Smooth muscle cell (in vitro differentiated cells): ENCODE measurements around the gene RPL13. TPM values are rescaled to one million over a fixed set of nuclear protein-coding genes. Genes with fewer than 3 reads are reported as not detected.
A peak's percentile ranks its signal among the peaks of the same experiment; 100 is the strongest.

ENCODE experiments used
- DNase-seq: peaks from one replicate; lab custom pipeline; 2025; ENCODE audit not compliant: unreplicated experiment; lab: John Stamatoyannopoulos, UW
- H2AFZ ChIP-seq: fragments of 200-600 bp; sonication (generic); 2 replicates; pipeline ENCODE4 v1.6.0; 2016; ENCODE audit warnings: antibody characterized with exemption, low read depth, mild to moderate bottlenecking
- H3F3A ChIP-seq: fragments of 200-600 bp; sonication (generic); 2 replicates; pipeline ENCODE4 v1.6.0; 2017; ENCODE audit warnings: antibody characterized with exemption, low read depth
- H3K27ac ChIP-seq: fragments of 200-600 bp; sonication (generic); 2 replicates; pipeline ENCODE4 v1.5.1; 2016; ENCODE audit warnings: low read depth, mild to moderate bottlenecking
- H3K27me3 ChIP-seq: fragments of 200-600 bp; sonication (generic); 2 replicates; pipeline ENCODE4 v1.6.1; 2016; ENCODE audit warnings: low read depth, mild to moderate bottlenecking
- H3K36me3 ChIP-seq: fragments of 200-600 bp; sonication (generic); 2 replicates; pipeline ENCODE4 v1.5.1; 2016; ENCODE audit warnings: low read depth
- H3K4me1 ChIP-seq: fragments of 200-600 bp; sonication (generic); 2 replicates; pipeline ENCODE4 v1.5.1; 2016; ENCODE audit warnings: low read depth
- H3K4me2 ChIP-seq: fragments of 200-600 bp; sonication (generic); 2 replicates; pipeline ENCODE4 v1.6.0; 2016; ENCODE audit warnings: mild to moderate bottlenecking
- H3K4me3 ChIP-seq: fragments of 200-600 bp; sonication (generic); 2 replicates; pipeline ENCODE4 v1.5.1; 2016; ENCODE audit warnings: mild to moderate bottlenecking
- H3K79me2 ChIP-seq: fragments of 200-600 bp; sonication (generic); 2 replicates; pipeline ENCODE4 v1.6.0; 2016; ENCODE audit warnings: low read depth, mild to moderate bottlenecking
- H3K9ac ChIP-seq: fragments of 200-600 bp; sonication (generic); 2 replicates; pipeline ENCODE4 v1.6.0; 2016; ENCODE audit warnings: low read depth
- H3K9me3 ChIP-seq: fragments of 200-600 bp; sonication (generic); replicated peaks from 2 replicates; pipeline ENCODE4 v1.5.1; 2016; ENCODE audit warnings: low read depth
- H4K20me1 ChIP-seq: fragments of 200-600 bp; sonication (generic); 2 replicates; pipeline ENCODE4 v1.6.0; 2016; ENCODE audit warnings: low read depth
- WGBS: methylation state at CpG from one replicate; pipeline ENCODE4 v1.1.7; 2016; ENCODE audit warnings: low lambda C conversion rate; 5-methylcytosine and 5-hydroxymethylcytosine counted together
- polyA plus RNA-seq: library from polyadenylated mRNA; unstranded; fragments of >200 nt; fragmentation: Nextera tagmentation; extraction: Ambion mirVana; gene quantifications from 2 replicates; pipeline ENCODE4 v1.2.1, GENCODE V29; 2016
- total RNA-seq: library from RNA; depleted of rRNA; stranded (reverse); fragments of >200 nt; gene quantifications from 2 replicates; pipeline ENCODE4 v1.2.3, GENCODE V29; 2014
- TF ChIP-seq, protein P1 (sequence below): fragments of 200-600 bp; sonication (generic); IDR thresholded peaks from 2 replicates; pipeline ENCODE4 v1.5.1; 2017; ENCODE audit warnings: borderline replicate concordance, mild to moderate bottlenecking, antibody characterized with exemption; ENCODE audit not compliant: insufficient read depth, poor library complexity, severe bottlenecking

Gene RPL13
- total and polyA plus RNA-seq, 2 experiments from 2014 or later, result 1,063 to 3,917 TPM

DNA sequence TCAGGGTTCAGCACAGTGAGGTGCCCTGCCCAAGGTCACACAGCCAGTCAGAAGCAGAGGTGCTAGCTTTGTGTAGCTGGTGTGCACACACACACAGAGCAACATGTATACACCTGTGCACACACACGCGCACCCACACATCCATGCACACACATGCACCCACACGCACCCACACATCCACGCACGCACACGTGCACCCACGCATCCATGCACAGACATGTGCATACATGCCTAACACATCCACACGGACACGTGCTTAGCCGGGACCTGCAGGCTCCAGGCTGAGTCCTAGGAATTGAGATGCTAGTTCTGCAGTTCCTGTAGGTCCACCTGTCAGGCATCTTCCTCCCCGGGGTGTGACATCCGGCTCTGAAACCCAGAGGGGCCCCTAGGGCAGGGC, 39.9 kb downstream of the RPL13 start:
- Histone ChIP-seq H3K9me3 (no peaks in the 10 kb centered on the region), H4K20me1 (no peaks in the 10 kb centered on the region), H3K4me1 (peaks cover 8% of the 10 kb centered on the region), H3K4me2 (no peak overlapping the region), H3K4me3 (no peak overlapping the region), H3F3A (peaks cover 4% of the 10 kb centered on the region), H2AFZ (no peak overlapping the region), H3K36me3 (no peaks in the 10 kb centered on the region), H3K79me2 (no peaks in the 10 kb centered on the region), H3K9ac (no peak overlapping the region), H3K27me3 (no peaks in the 10 kb centered on the region), H3K27ac (no peak overlapping the region)
- WGBS, result 92% methylated on average over 12 of the region's 12 CpGs
- DNase-seq, result no peak
- TF ChIP-seq, protein P1, sequence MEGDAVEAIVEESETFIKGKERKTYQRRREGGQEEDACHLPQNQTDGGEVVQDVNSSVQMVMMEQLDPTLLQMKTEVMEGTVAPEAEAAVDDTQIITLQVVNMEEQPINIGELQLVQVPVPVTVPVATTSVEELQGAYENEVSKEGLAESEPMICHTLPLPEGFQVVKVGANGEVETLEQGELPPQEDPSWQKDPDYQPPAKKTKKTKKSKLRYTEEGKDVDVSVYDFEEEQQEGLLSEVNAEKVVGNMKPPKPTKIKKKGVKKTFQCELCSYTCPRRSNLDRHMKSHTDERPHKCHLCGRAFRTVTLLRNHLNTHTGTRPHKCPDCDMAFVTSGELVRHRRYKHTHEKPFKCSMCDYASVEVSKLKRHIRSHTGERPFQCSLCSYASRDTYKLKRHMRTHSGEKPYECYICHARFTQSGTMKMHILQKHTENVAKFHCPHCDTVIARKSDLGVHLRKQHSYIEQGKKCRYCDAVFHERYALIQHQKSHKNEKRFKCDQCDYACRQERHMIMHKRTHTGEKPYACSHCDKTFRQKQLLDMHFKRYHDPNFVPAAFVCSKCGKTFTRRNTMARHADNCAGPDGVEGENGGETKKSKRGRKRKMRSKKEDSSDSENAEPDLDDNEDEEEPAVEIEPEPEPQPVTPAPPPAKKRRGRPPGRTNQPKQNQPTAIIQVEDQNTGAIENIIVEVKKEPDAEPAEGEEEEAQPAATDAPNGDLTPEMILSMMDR, result no peak

DNA sequence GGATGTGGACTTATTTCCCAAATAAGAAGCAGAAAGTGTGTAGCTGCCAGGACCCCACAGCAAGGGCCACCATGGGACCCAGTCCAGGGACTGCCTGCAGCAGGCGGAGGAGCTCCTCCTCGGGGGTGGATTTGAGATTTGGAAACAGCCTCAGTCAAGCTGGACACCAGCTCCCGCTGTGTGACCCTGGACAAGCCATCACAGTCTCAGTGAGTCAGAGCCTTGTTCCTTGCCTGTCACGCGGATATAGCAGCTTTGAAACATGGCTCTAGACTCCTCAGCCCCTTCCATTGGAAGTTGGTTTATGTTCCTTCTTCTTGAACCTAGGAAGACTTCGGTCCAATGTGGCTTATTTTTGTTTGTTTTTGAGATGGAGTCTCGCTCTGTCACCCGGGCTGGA, 40.5 kb downstream of the RPL13 start:
- Histone ChIP-seq H4K20me1 (no peaks in the 10 kb centered on the region), H3K9me3 (no peaks in the 10 kb centered on the region), H3K4me2 (no peak overlapping the region), H3K27me3 (no peaks in the 10 kb centered on the region), H3K9ac (no peak overlapping the region), H2AFZ (no peak overlapping the region), H3K4me3 (no peak overlapping the region), H3F3A (peaks cover 4% of the 10 kb centered on the region), H3K4me1 (peaks cover 8% of the 10 kb centered on the region), H3K36me3 (no peaks in the 10 kb centered on the region), H3K79me2 (no peaks in the 10 kb centered on the region), H3K27ac (no peak overlapping the region)
- TF ChIP-seq, protein P1, result no peak
- WGBS, result 88% methylated on average over 8 of the region's 8 CpGs
- DNase-seq, result no peak

DNA sequence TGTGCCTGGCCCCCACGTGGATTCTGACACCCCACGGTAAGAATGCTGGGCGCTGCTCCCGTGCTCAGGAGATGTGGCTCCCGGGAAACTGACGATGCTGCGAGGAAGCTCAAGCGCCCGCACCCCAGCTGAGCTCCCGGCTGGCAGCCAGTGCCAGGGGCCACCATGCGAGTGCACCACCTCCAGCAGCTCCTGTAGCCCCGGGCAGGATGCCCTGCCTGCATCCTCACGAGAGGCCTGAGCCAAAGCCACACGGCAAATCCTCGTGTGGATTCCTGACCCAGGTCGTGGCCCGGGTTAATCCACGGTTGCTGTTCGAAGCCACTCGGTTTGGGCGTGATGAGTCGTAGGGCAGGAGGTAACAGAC, 41.4 kb downstream of the RPL13 start:
- DNase-seq, result no peak
- H3K4me1 ChIP-seq, result peaks cover 8% of the 10 kb centered on the region
- peak overlapping the region; percentile 65 for H3K27ac ChIP-seq
- H3K27me3 ChIP-seq, result no peaks in the 10 kb centered on the region
- no peaks in the 10 kb centered on the region for H4K20me1 ChIP-seq
- peaks cover 4% of the 10 kb centered on the region for H3F3A ChIP-seq
- no peak overlapping the region for H3K9ac ChIP-seq
- H3K79me2 ChIP-seq, result no peaks in the 10 kb centered on the region
- no peak overlapping the region for H3K4me3 ChIP-seq
- no peaks in the 10 kb centered on the region for H3K36me3 ChIP-seq
- TF ChIP-seq, protein P1, result no peak
- H2AFZ ChIP-seq, result no peak overlapping the region
- peak overlapping the region; percentile 68 for H3K4me2 ChIP-seq
- H3K9me3 ChIP-seq, result no peaks in the 10 kb centered on the region
- WGBS, result 49% methylated on average over 22 of the region's 22 CpGs

DNA sequence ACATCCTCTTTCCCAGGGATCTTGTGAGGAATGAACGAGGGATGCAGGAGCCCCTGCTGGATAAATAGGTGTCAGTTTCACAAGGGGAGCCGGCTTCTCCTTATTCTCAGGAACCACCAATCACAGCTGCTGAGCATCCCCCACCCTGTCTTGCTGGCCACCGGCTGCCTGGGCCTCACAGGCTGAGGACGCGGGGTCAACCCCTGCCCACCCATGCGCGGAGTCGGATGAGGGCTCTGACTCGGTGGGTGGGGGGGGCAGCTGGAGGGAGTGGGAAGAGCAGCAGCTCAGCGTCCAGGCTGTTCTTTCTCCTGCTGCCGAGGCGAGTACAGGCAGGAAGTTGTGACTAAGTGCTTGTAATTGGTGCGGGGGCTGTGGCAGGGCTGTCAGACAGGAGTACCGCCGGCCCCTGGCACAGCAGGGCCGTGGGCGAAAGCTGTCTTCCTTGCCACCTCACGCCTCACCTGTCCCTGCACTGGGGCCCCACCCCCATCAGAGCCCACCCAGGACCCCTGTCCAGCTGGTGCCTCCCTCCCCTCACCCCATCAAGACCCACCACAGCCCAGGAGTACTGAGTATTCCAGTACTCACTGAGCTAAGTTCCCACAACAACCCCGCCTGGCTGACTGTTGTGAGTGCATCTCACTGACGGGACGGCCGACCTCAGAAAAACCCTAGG, 41.9 kb downstream of the RPL13 start:
- TF ChIP-seq, protein P1, result no peak
- no peaks in the 10 kb centered on the region for H3K9me3 ChIP-seq
- H4K20me1 ChIP-seq, result no peaks in the 10 kb centered on the region
- H2AFZ ChIP-seq, result no peak overlapping the region
- peak; percentile 59 for DNase-seq
- H3K36me3 ChIP-seq, result no peaks in the 10 kb centered on the region
- 4% methylated on average over 16 of the region's 22 CpGs for WGBS
- H3K27me3 ChIP-seq, result no peaks in the 10 kb centered on the region
- peak overlapping the region; percentile 68 for H3K4me2 ChIP-seq
- H3K4me3 ChIP-seq, result no peak overlapping the region
- peaks cover 8% of the 10 kb centered on the region for H3K4me1 ChIP-seq
- H3K9ac ChIP-seq, result no peak overlapping the region
- H3K27ac ChIP-seq, result peak overlapping the region; percentile 65
- H3K79me2 ChIP-seq, result no peaks in the 10 kb centered on the region
- peaks cover 4% of the 10 kb centered on the region for H3F3A ChIP-seq
